MM.1S (cell line): ENCODE results near the gene SLC1A7.

Experiments used
- DNase-seq: peaks from one replicate; pipeline ENCODE4 v3.0.0-alpha.2; 2015
- H2AFZ ChIP-seq: fragments of 300-600 bp; sonication (generic); 2 replicates; pipeline ENCODE4 v1.6.0; 2016; ENCODE audit warnings: antibody characterized with exemption, low read length
- H3F3A ChIP-seq: fragments of 300-600 bp; sonication (generic); 2 replicates; pipeline ENCODE4 v1.6.1; 2016; ENCODE audit warnings: mild to moderate bottlenecking, antibody characterized with exemption, low read length, moderate library complexity, mixed read lengths; ENCODE audit not compliant: insufficient read depth
- H3K27ac ChIP-seq: fragments of 300-600 bp; sonication (generic); 2 replicates; pipeline ENCODE4 v1.5.1; 2016; ENCODE audit warnings: mild to moderate bottlenecking, low read length
- H3K27me3 ChIP-seq: fragments of 300-600 bp; sonication (generic); replicated peaks from 2 replicates; pipeline ENCODE4 v1.6.0; 2016; ENCODE audit warnings: low read length; ENCODE audit not compliant: insufficient read depth
- H3K36me3 ChIP-seq: fragments of 300-600 bp; sonication (generic); replicated peaks from 2 replicates; pipeline ENCODE4 v1.6.1; 2016; ENCODE audit warnings: mild to moderate bottlenecking, low read length, mixed read lengths; ENCODE audit not compliant: insufficient read depth
- H3K4me1 ChIP-seq: fragments of 300-600 bp; sonication (generic); 2 replicates; pipeline ENCODE4 v1.6.1; 2016; ENCODE audit warnings: low read length, mixed read lengths
- H3K4me2 ChIP-seq: fragments of 300-600 bp; sonication (generic); 2 replicates; pipeline ENCODE4 v1.6.0; 2016; ENCODE audit warnings: low read depth, low read length
- H3K4me3 ChIP-seq: fragments of 300-600 bp; sonication (generic); 2 replicates; pipeline ENCODE4 v1.5.1; 2016; ENCODE audit warnings: low read length, mixed read lengths
- H3K79me2 ChIP-seq: fragments of 300-600 bp; sonication (generic); 2 replicates; pipeline ENCODE4 v1.6.1; 2016; ENCODE audit warnings: mixed run types, low read length, mixed read lengths
- H3K9ac ChIP-seq: fragments of 300-600 bp; sonication (generic); 2 replicates; pipeline ENCODE4 v1.6.1; 2016; ENCODE audit warnings: low read length, mixed read lengths
- H3K9me2 ChIP-seq: fragments of 300-600 bp; sonication (generic); replicated peaks from 2 replicates; pipeline ENCODE4 v1.6.1; 2016; ENCODE audit warnings: mild to moderate bottlenecking, low read length, mixed read lengths; ENCODE audit not compliant: insufficient read depth
- H3K9me3 ChIP-seq: fragments of 300-600 bp; sonication (generic); replicated peaks from 2 replicates; pipeline ENCODE4 v1.6.1; 2016; ENCODE audit warnings: mild to moderate bottlenecking, low read length, mixed read lengths; ENCODE audit not compliant: insufficient read depth
- H4K20me1 ChIP-seq: fragments of 300-600 bp; sonication (generic); 2 replicates; pipeline ENCODE4 v1.6.1; 2016; ENCODE audit warnings: mild to moderate bottlenecking, low read length, moderate library complexity, mixed read lengths; ENCODE audit not compliant: insufficient read depth
- CTCF ChIP-seq: fragments of 300-600 bp; sonication (generic); IDR thresholded peaks from 2 replicates; pipeline ENCODE4 v1.5.1; 2016; ENCODE audit warnings: antibody characterized with exemption, low read length, mixed read lengths
- EZH2 ChIP-seq: fragments of 300-600 bp; sonication (generic); optimal IDR thresholded peaks from 2 replicates; pipeline ENCODE3; 2017; ENCODE audit warnings: low read depth, mild to moderate bottlenecking, antibody characterized with exemption, low read length, mixed read lengths
- EZH2phosphoT487 ChIP-seq: fragments of 300-600 bp; sonication (generic); IDR thresholded peaks from 2 replicates; pipeline ENCODE4 v1.6.1; 2018; ENCODE audit warnings: antibody characterized with exemption, low read length

SLC1A7 gene

GRCh38 chr1:53050310-53050709 lies 92.1 kb downstream of the SLC1A7 start:
- Histone ChIP-seq H2AFZ (no peak overlapping the region), H3K9me3 (no peaks in the 10 kb centered on the region), H3K36me3 (no peaks in the 10 kb centered on the region), H4K20me1 (no peaks in the 10 kb centered on the region), H3K4me2 (no peak overlapping the region), H3K79me2 (no peaks in the 10 kb centered on the region), H3K27me3 (no peaks in the 10 kb centered on the region), H3F3A (no peaks in the 10 kb centered on the region), H3K27ac (no peak overlapping the region), H3K4me3 (no peak overlapping the region), H3K9me2 (no peaks in the 10 kb centered on the region), H3K4me1 (no peaks in the 10 kb centered on the region), H3K9ac (no peak overlapping the region)
- TF ChIP-seq EZH2 (no peak), CTCF (no peak), EZH2phosphoT487 (no peak)
- DNase-seq: no peak

- no peaks in the 10 kb centered on the region for H3K27me3 ChIP-seq
- H3K9me2 ChIP-seq: no peaks in the 10 kb centered on the region
- H4K20me1 ChIP-seq: no peaks in the 10 kb centered on the region
- no peaks in the 10 kb centered on the region for H3K36me3 ChIP-seq
- no peak overlapping the region for H2AFZ ChIP-seq
- no peak for TF ChIP-seq EZH2phosphoT487
- no peak for TF ChIP-seq CTCF
- TF ChIP-seq EZH2: no peak
- H3K4me1 ChIP-seq: no peaks in the 10 kb centered on the region
- H3K9ac ChIP-seq: no peak overlapping the region
- no peak overlapping the region for H3K4me3 ChIP-seq
- no peak for DNase-seq
- H3K27ac ChIP-seq: no peak overlapping the region
- H3K79me2 ChIP-seq: no peaks in the 10 kb centered on the region
- no peaks in the 10 kb centered on the region for H3K9me3 ChIP-seq
- H3F3A ChIP-seq: no peaks in the 10 kb centered on the region
- H3K4me2 ChIP-seq: no peak overlapping the region
These were observed 92.9 kb downstream of the SLC1A7 start for GRCh38 chr1:53049574-53049967.

- Histone ChIP-seq H3K27me3 (no peaks in the 10 kb centered on the region), H2AFZ (no peak overlapping the region), H3F3A (no peaks in the 10 kb centered on the region), H3K9me3 (no peaks in the 10 kb centered on the region), H3K9ac (no peak overlapping the region), H4K20me1 (no peaks in the 10 kb centered on the region), H3K4me1 (no peaks in the 10 kb centered on the region), H3K79me2 (no peaks in the 10 kb centered on the region), H3K4me3 (no peak overlapping the region), H3K9me2 (no peaks in the 10 kb centered on the region), H3K36me3 (no peaks in the 10 kb centered on the region), H3K4me2 (no peak overlapping the region), H3K27ac (no peak overlapping the region)
- DNase-seq: no peak
- TF ChIP-seq EZH2 (no peak), CTCF (no peak), EZH2phosphoT487 (no peak)
These were observed 93.4 kb downstream of the SLC1A7 start for GRCh38 chr1:53048960-53049573.
